HEK293 (cell line): Measurements from ENCODE around the gene KRTAP10-11.

Experiments
- REPIN1 ChIP-seq: fragments of 450-650 bp; formaldehyde crosslinking; IDR thresholded peaks from 2 replicates; pipeline ENCODE4 v1.5.1; 2017; ENCODE audit warnings: missing biosample characterization, missing genetic modification characterization, low read depth
- SP2 ChIP-seq: fragments of 450-650 bp; formaldehyde crosslinking; IDR thresholded peaks from 2 replicates; pipeline ENCODE4 v1.5.1; 2016; ENCODE audit warnings: missing biosample characterization, missing genetic modification characterization
- ZFHX2 ChIP-seq: fragments of 450-650 bp; formaldehyde crosslinking; conservative IDR thresholded peaks from 2 replicates; pipeline ENCODE4 v1.5.1; 2016; ENCODE audit warnings: missing biosample characterization, missing genetic modification characterization
- ZNF184 ChIP-seq: fragments of 450-650 bp; IDR thresholded peaks from 2 replicates; pipeline ENCODE4 v1.5.1; 2018; ENCODE audit warnings: missing biosample characterization, mild to moderate bottlenecking, missing genetic modification characterization
- ZNF37A ChIP-seq: fragments of 450-650 bp; IDR thresholded peaks from 2 replicates; pipeline ENCODE4 v1.5.1; 2018; ENCODE audit warnings: missing biosample characterization, missing genetic modification characterization
- TF ChIP-seq, protein P1 (sequence below): fragments of 450-650 bp; formaldehyde crosslinking; IDR thresholded peaks from 2 replicates; pipeline ENCODE4 v1.5.1; 2016; ENCODE audit warnings: missing biosample characterization, missing genetic modification characterization
- TF ChIP-seq, protein P2 (sequence below): fragments of 450-650 bp; formaldehyde crosslinking; IDR thresholded peaks from 2 replicates; pipeline ENCODE4 v1.5.1; 2017; ENCODE audit warnings: missing biosample characterization, missing genetic modification characterization
- TF ChIP-seq, protein P3 (sequence below): fragments of 450-650 bp; formaldehyde crosslinking; IDR thresholded peaks from 2 replicates; pipeline ENCODE4 v1.5.1; 2016; ENCODE audit warnings: missing biosample characterization, missing genetic modification characterization, low read depth
- TF ChIP-seq, protein P4 (sequence below): fragments of 450-650 bp; formaldehyde crosslinking; IDR thresholded peaks from 2 replicates; pipeline ENCODE4 v1.5.1; 2016; ENCODE audit warnings: missing biosample characterization, missing genetic modification characterization

DNA sequence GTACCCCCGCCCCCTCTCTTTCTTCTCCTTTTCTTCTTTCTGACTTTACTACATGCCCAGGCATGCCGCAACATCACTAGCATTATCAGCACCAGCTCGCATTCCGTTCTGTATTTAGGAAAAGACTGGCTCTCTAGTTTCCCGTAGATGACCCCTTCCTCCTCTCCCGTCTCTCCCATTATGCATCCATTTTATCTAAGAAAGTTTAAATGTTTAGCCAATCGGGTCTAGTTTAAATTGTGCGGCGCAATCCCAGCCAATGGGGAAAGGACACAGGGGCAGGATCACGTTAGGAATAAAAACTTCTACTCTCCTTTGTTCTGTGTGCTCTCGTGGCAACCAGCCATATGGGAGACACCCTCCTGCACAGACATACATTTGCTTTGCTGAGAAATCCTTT is 48.2 kb upstream of the KRTAP10-11 start:
- TF ChIP-seq ZFHX2 (tag by site-specific recombination): no peak
- TF ChIP-seq, protein P1, sequence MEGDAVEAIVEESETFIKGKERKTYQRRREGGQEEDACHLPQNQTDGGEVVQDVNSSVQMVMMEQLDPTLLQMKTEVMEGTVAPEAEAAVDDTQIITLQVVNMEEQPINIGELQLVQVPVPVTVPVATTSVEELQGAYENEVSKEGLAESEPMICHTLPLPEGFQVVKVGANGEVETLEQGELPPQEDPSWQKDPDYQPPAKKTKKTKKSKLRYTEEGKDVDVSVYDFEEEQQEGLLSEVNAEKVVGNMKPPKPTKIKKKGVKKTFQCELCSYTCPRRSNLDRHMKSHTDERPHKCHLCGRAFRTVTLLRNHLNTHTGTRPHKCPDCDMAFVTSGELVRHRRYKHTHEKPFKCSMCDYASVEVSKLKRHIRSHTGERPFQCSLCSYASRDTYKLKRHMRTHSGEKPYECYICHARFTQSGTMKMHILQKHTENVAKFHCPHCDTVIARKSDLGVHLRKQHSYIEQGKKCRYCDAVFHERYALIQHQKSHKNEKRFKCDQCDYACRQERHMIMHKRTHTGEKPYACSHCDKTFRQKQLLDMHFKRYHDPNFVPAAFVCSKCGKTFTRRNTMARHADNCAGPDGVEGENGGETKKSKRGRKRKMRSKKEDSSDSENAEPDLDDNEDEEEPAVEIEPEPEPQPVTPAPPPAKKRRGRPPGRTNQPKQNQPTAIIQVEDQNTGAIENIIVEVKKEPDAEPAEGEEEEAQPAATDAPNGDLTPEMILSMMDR (tag by site-specific recombination): no peak
- TF ChIP-seq REPIN1: no peak
- TF ChIP-seq ZNF184: no peak
- no peak for TF ChIP-seq ZNF37A (tag by site-specific recombination)
- no peak for TF ChIP-seq SP2 (tag by site-specific recombination)
- TF ChIP-seq, protein P2, sequence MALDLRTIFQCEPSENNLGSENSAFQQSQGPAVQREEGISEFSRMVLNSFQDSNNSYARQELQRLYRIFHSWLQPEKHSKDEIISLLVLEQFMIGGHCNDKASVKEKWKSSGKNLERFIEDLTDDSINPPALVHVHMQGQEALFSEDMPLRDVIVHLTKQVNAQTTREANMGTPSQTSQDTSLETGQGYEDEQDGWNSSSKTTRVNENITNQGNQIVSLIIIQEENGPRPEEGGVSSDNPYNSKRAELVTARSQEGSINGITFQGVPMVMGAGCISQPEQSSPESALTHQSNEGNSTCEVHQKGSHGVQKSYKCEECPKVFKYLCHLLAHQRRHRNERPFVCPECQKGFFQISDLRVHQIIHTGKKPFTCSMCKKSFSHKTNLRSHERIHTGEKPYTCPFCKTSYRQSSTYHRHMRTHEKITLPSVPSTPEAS (tag by site-specific recombination): no peak
- TF ChIP-seq, protein P3, sequence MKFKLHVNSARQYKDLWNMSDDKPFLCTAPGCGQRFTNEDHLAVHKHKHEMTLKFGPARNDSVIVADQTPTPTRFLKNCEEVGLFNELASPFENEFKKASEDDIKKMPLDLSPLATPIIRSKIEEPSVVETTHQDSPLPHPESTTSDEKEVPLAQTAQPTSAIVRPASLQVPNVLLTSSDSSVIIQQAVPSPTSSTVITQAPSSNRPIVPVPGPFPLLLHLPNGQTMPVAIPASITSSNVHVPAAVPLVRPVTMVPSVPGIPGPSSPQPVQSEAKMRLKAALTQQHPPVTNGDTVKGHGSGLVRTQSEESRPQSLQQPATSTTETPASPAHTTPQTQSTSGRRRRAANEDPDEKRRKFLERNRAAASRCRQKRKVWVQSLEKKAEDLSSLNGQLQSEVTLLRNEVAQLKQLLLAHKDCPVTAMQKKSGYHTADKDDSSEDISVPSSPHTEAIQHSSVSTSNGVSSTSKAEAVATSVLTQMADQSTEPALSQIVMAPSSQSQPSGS: no peak
- TF ChIP-seq, protein P4, sequence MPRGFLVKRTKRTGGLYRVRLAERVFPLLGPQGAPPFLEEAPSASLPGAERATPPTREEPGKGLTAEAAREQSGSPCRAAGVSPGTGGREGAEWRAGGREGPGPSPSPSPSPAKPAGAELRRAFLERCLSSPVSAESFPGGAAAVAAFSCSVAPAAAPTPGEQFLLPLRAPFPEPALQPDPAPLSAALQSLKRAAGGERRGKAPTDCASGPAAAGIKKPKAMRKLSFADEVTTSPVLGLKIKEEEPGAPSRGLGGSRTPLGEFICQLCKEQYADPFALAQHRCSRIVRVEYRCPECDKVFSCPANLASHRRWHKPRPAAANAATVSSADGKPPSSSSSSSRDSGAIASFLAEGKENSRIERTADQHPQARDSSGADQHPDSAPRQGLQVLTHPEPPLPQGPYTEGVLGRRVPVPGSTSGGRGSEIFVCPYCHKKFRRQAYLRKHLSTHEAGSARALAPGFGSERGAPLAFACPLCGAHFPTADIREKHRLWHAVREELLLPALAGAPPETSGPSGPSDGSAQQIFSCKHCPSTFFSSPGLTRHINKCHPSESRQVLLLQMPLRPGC: no peak
